Measurements from ENCODE around the gene ABCB4.
"Not testable (repeated sequence)": the region's sequence is repeated elsewhere in the genome, so short reads cannot be mapped to it uniquely, and the experiment has no call there.

The ABCB4 gene

DNA sequence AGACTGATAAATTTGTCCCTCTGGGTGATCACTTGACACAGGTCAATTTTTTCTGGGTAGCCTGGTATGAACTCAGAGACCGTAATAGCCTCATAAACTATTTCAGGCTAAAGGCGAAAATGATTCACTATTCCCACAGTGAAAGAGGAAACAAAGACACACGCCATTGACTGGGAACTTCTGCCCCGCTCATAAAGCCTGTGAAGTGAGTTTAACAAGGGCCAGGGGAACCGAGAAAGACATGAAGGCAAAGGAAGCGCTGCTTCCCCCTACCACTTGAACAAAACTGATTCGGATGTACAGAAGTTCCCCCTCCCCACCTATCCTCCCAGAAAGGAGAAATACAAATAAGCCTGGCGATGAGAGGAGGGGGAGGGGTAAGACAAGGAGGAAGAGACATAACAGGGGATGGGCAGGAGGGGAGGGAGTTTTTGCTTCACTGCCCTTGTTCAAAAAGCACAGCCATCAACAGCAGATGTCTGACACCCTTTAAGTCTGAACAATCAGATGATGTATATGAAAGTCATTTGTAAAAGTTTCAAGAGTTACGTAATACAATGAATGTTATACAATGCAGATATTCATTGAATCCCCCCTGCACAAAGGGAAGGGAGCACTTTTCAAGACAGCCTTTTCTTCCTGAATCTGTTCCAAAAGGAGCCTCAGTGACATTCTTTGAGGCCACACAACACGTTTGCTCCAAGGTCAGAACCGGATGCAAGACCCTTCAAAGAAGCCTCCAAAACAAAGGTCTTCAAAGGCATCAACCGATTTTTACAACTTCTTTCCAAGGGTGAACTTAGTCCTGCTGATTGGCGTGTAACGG, 734 bp downstream of the ABCB4 start:
- DNase-seq = no peak

DNA sequence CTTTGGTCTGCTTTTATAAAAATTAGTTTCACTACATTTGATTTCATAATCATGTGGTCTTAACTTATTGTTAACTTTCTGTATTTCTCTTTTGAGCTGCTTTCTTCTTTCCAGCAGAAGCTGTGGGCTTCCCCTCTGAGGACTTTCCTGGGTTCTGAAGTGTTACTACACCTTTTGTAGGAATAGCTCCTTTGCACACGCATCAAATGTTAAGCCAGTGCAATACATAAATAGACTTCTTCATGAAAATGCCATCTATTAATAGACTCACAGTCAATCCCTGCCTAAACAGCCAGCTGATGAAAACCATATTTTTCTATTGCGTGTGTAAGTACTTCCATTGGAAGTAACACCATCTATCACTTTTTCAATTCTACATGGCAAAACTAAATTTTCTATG, 1.5 kb downstream of the ABCB4 start:
- no peak for DNase-seq

DNA sequence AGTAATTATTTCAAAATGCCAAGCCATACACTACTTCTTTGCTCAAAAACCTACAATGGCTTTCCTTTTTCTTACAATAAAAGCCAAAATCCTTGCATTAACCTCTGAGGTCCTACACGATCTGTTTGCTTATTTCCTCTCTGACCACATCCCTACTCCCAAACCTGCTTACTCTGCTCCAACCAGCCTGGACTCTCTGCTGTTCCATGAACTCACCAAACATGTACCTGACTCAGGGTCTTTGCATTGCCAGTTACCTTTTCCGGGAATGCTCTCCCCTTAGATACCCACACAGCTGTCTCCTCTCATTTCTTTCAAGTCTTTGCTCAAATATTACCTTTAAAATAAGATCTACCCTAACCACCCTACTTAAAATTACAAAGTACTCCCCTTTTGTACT, 2.3 kb downstream of the ABCB4 start:
- DNase-seq = no peak

DNA sequence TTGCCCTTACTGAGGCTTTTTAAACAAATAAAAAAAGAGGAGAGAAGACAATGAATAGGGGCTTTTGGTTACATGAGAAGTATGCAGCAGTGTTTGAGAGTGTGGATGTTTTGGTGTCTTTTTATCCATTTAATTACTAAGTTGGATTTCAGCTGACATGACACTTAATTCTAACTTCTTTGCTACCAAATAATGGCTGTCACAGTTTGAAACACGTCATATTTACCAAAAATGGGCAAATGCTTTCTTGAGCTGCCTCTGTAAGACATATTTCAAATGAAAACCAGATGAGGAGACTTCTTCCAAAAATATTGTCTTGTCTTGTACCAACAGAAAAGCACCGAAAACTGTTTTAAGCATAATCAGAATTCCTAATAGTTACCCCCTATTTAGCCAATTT, 4.0 kb downstream of the ABCB4 start:
- DNase-seq = no peak

DNA sequence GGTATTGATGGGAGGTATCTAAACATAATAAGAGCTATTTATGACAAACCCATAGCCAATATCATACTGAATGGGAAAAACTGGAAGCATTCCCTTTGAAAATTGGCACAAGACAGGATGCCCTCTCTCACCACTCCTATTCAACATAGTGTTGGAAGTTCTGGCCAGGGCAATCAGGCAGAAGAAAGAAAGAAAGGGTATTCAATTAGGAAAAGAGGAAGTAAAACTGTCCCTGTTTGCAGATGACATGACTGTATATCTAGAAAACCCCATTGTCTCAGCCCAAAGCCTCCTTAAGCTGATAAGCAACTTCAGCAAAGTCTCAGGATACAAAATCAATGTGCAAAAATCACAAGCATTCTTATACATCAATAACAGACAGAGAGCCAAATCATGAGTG, 6.3 kb downstream of the ABCB4 start:
- DNase-seq = not testable (repeated sequence)

DNA sequence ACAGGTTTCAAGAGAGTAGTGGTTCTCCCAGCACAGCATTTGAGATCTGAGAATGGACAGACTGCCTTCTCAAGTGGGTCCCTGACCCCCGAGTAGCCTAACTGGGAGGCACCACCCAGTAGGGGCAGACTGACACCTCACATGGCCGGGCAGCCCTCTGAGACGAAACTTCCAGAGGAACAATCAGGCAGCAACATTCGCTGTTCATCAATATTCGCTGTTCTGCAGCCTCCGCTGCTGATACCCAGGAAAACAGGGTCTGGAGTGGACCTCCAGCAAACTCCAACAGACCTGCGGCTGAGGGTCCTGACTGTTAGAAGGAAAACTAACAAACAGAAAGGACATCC, 10.0 kb downstream of the ABCB4 start:
- DNase-seq = not testable (repeated sequence)

DNA sequence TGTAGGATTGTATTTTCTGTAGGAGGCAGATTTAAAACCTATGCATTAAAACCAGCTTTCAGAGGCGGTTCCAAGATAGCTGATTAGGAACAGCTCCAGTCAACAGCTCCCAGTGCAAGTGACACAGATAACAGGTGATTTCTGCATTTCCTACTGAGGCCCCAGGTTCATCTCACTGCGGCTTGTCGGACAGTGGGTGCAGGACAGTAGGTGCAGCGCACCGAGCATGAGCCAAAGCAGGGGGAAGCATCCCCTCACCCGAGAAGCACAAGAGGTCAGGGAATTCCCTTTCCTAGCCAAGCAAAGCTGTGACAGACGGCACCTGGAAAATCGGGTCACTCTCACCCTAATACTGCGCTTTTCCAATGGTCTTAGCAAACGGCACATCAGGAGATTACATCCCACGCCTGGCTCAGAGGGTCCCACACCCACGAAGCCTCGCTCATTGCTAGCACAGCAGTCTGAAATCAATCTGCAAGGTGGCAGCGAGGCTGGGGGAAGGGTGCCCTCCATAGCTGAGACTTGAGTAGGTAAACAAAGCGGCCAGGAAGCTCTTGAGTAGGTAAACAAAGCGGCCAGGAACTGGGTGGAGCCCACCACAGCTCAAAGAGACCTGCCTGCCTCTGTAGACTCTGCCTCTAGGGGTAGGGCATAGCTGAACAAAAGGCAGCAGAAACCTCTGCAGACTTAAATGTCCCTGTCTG, 10.5 kb downstream of the ABCB4 start:
- DNase-seq = not testable (repeated sequence)

DNA sequence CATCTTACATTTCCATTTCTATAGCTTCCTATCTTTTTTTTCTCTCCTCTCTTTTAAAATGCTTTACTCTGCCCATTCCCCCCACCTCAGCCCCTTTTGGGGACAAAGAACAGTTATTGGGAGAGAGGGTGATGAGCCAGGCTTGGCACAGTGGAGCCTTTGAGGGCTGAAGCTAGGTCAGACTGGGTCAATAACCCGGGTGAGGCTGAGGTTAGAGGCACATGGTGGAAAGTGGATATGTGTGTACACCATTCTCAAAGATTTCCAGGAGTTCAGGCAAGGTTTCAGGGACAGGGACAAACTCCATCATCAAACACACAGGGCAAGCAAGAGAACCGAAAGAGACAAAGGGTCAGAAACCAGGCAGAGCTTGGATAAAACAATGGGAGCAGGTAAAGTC, 11.5 kb downstream of the ABCB4 start:
- DNase-seq = no peak

DNA sequence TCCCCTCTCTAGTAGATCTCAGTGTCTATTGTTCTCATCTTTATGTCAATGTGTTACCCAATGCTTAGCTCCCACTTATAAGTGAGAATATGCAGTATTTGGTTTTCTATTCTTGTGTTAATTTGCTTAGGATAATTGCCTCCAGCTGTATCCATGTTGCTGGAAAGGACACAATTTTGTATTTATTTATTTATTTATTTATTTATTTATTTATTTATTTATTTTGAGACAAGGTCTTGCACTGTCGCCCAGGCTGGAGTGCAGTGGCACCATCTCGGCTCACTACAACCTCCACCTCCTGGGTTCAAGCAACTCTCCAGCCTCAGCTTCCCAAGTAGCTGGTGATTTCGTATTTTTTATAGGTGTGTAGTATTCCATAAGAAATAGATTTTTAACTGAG, 15.0 kb downstream of the ABCB4 start:
- DNase-seq = not testable (repeated sequence)

DNA sequence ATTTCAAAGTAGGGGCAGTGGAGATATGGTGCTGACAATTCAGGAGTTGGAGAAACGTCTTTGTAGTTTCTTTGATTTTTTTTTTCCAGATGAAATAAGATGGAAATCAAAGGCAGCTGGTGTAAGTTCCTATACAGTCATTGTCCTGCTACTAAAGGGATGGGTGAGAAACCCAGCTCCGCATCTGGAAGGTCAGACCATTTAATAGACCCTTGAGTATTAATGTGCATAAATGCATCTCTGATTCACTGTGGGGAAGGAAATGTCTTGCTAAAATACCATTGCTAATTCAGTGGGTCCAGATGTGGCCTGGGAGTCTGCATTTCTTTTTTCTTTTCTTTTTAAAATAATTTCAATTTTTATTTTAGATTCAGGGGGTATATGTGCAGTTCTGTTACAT, 15.5 kb downstream of the ABCB4 start:
- DNase-seq = no peak

DNA sequence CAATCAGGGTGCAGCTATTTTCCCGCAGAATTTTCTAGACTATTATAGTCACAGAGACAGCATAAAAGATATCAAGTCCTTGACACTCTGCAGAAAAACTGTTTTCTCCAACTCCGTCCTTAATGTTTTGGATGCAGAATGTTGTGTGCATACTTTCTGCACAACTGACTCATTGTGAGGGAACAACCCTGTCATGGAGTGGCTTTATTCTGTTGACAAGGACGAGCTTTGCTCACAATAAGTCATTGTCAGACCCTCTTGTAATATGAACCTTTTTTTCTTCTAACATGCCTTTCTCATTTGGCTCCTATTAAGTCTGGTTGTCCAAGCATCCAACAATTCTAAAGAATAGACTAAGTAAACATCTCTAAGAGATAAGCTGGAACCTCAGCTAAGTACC, 17.3 kb downstream of the ABCB4 start:
- DNase-seq = no peak

DNA sequence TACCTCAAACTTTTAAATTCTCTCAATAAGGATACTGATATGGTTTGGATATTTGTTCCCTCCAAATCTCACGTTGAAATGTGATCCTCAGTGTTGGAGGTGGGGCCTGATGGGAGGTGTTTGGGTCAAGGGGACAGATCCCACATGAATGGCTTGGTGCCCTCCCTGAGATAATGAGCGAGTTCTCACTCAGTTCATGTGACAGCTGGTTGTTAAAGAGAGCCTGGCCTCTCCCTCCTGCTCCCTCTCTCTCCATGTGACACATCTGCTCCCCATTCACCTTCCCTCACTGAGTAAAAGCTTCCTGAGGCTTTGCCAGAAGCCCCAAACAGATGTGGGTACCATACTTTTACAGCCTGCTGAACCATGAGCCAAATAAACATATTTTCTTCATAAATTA, 19.2 kb downstream of the ABCB4 start:
- no peak for DNase-seq

DNA sequence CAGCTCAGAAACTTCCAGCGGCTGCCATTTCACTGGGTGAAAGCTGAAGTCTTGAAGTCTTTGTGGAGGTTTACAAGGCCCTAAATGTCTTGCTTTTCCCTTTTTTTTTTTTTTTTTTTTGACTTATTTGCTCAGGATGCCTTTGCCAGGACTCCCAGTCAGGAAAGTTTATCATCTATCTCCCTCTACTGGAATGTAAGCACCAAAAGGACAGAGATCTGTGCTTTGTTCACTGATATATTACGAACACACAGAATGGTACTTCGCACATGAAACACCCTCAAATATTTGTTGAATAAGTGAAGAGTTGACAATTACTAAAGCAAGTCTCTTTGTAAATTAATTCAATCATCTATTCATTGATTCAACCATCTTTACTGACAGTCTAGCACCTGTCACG, 23.2 kb downstream of the ABCB4 start:
- no peak for DNase-seq

DNA sequence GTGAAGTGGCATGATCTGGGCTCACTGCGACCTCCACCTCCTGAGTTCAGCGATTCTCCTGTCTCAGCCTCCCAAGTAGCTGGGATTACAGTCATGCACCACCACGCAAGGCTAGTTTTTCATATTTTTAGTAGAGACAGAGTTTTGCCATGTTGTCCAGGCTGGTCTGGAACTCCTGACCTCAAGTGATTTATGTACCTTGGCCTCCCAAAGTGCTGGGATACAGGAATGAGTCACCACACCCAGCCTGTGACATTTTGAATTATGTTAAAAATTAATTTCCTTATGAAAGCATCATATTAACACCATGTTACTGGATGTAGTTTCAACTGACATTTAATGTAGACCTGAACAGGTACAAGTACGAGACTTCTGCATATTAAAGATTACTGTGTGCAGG, 24.3 kb downstream of the ABCB4 start:
- DNase-seq = no peak

DNA sequence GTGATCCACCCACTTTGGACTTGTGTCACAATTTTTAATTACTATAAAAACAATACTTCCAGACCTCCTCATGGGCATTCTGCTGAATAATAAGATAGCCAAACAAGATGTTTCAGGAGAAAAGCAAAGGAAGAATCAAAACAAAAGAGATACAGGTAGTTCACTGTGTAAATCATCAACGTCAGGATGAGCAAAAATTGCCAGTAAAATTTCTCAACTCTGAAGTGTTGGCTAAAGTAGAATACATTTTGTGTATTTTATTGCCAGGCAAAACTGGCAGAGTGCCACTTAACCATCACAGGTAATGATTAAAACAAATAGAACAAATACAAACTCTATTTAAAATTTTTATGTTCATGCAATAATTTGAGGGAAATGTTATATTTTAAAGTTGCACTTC, 24.8 kb downstream of the ABCB4 start:
- no peak for DNase-seq

DNA sequence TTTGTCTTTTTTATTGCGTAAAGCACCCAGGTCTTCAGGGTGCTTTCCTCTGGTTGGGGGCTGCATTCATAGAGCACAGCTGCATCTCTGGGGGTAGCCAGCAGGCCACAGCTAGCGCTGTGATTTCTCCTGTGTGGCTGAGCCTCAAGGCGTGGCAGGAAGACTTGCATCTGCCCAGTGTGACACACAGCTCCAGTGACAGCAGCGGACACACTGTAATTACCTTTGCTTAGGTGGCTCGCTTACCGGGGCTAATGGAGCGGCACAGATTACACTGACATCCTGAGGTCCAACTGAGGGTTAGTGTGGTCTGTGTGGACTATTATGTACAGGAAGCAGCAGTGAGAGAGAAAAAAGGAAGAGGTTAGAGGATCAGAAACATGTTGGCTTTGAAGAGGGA, 27.1 kb downstream of the ABCB4 start:
- no peak for DNase-seq

DNA sequence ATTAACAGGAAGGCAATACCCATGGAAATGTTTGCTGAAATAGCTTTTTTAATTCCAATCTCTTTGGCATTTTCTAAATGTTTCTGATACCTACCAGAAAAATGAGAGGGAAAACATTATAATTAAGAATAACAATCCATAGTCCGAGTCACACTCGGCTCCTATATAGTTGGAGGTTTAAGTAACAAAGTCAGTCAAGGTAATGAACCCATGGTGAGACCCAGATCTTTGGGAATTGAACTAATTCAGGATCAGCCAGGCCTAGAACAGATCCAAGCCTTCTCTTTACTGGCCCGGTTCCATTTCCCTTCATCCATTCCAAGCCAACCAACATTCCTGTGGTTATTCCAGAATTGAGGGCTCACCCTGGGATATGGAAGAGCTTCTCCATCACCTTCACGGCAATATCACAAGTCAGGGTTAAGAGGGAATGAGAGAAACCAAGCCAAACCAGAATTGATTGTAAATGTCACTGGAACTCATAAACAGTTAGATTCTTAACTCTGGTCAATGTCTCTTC, 28.3 kb downstream of the ABCB4 start:
- DNase-seq = no peak

DNA sequence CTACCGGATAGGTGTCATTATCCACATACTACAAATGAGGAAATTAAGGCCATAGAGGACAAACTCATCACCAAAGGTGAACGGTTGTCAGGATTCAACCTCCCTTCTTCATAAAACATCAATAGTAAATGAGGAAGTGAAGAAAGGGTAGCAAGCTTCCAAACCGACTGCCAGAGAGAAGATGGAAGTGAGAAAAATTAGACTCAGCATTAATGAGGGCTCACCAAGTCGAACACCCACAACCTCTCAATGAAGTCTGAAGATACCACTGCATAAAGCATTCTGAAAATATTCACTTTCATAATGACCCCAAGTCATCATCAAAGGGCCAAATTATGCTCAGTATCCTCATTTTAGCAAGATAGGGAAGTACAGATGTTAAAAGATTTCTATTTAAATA, 29.6 kb downstream of the ABCB4 start:
- no peak for DNase-seq

DNA sequence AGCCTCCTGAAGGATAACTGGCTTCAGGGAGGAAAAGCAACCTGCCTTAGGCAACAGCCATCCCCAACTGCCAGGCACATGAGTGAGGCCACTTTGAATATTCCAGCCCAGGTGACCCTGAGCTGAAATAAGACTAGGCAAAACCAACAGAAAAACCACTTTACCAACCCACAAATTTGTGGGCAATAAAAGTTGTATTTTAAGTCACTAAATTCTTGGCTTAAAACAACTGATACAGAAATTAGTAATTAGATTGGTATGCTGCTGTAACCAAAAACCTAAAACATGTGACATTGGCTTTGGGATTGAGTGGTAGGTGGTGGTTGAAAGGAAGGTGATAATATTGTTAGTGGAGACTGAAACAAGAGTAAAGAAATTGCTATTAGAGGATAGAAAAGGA, 39.9 kb downstream of the ABCB4 start:
- no peak for DNase-seq

DNA sequence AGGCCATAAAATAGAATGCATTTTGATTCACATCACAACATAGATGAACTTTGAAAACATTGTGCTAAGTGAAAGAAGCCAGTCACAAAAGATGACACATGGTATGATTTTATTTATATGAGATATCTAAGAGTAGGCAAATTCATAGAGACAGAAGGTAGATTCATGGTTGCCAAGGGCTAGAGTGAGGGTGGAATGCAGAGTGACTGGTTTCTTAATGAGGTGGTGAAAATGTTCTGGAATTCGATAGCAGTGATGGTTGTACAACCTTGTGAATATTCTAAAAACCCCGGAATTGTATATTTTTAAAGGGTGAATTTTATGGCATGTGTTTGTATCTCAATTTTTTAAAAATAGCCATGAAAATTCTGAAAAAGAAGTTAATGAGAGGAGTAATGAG, 42.9 kb downstream of the ABCB4 start:
- DNase-seq = no peak

DNA sequence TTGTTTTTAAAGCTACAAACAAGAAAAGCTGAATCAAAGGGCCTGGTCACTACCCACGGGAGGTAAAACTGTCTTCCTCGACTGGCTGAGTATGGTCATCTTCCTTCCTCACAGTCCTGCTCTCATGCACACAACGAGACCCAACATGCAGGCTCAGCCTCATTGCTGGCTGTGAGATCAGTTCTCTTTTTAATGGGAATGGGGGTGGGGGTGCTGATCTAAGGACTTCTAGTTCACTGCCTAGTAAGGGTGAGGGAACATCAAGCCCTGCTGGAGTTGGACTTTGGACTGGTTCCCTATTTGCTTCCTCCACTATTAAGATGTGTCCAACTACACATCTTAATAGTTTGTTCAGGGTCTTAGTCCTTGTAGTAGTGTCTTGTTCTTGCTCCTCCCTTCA, 48.2 kb downstream of the ABCB4 start:
- DNase-seq = no peak

DNA sequence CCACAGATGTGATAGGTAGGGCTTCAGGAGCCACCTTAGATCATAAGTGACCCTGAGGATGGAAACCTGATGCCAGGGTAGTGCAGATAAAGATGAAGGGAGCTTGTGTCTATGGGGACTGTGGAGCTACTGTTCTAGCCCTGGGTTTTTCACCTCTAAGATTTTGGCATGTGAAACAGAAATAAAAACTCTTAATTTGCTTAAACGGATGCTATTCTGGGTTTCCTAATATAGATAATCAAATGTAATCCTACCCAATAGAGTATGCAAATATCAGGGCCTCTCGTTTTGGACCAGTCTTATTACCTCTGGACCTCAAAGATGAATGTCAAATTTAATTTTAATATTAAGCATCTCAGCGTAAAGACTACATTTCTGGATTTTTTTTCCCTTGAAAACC, 49.3 kb downstream of the ABCB4 start:
- DNase-seq = no peak

DNA sequence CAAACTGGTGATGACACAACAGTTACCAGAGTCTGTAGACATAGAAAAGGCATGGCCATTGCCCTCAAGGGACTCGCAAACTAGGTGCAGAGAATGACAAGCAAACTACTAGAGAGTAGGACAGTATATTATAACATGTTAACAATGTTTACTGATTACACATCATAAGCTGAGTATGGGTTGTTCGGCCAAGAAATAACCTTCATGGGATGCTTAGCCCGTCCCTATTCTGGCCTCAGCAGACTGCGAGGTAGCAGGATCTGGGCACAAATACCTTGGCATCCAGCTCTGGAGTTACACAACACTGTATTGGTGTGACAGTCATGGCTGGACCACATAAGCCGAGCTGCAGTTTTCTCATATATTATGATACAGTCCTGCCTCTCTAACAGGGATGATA, 51.4 kb downstream of the ABCB4 start:
- DNase-seq = no peak

DNA sequence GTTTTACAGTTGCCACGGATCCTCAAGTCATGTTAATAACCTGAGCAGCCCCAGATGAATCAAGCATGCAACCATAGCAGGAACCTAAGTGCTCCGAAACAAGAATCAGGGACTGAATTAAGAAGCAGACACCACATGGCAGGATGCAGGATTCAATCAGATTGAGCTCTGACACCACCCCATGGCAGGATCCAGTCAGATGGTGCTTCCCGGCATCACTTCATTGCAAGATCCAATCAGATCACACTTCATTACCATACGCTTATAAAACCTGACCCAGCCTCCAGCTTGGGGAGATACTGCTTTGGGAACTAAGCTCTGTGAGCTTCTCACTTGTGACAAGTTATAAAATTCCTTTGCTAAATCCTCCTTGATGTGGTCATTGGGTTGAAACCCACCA, 55.3 kb downstream of the ABCB4 start:
- DNase-seq = no peak

All from stimulated activated CD8-positive, alpha-beta memory T cell treated with anti-CD3 and anti-CD28 coated beads, Interleukin-4, amount 100 ng/mL, for 48 hours (primary cell).